Adrenal gland (tissue), 5 donors: ENCODE results near the gene CHST11.

ENCODE experiments used
- CTCF ChIP-seq, 6 experiments: fragments of 450-650 bp in 4 of 6; fragments of 200-600 bp in 2 of 6; sonication (generic) in 1 of 6; IDR thresholded peaks; 1 replicate in 5 of 6; 2 replicates in 1 of 6; pipeline versions ENCODE4 v1.5.1 to v1.8.0; 2016 to 2021; ENCODE audit warnings: antibody characterized with exemption in 6 of 6, mild to moderate bottlenecking in 2 of 6, moderate library complexity in 1 of 6
- POLR2A ChIP-seq, 2 donors: fragments of 450-650 bp; IDR thresholded peaks; one replicate each; pipeline ENCODE4 v1.6.1; 2017; ENCODE audit warnings: antibody characterized with exemption in 2 of 2, mild to moderate bottlenecking in 2 of 2, moderate library complexity in 1 of 2
- donor health status: DM: no; HTN: no; CAD: no.

GRCh38 chr12:104793968-104794367 lies 337.2 kb downstream of the CHST11 start:
- TF ChIP-seq CTCF (IDR thresholded peaks at IDR 0.05): no peak
- TF ChIP-seq POLR2A (IDR thresholded peaks at IDR 0.05): no peak
